ENCODE results near the gene PDZD2. TPM values are rescaled to one million over a fixed set of nuclear protein-coding genes. Genes with fewer than 3 reads are reported as not detected.

PDZD2 gene
- total and polyA plus RNA-seq, 3 donors from 2014 or later, result 47.3 to 89.1 (median 83.9) TPM

DNA sequence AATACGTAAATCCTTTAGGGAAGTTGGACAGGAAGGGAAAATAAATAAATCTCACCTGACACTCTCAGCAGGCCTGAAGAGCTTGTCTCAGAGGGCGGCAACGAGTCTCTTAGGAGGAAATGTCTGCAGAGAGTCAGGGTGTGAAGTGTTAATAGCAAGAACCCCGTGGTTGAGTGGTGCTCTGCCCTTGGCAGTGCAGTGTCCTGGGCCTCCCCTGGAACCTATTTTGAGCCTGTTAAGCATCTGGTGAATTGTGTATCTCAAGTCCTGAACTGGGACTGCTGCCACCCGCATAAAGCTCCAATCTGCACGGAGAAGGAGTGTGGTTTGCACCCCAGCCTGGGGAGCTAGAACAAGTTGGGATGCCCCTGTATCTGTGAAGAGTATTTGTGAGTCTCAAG lies 323.4 kb downstream of the PDZD2 start:
- intact Hi-C loops (cut with DNase I; ENCODE audit: low total_unique reads), result no loop called here
- peak overlapping the region; percentile 73 to 74 for H3K27ac ChIP-seq
- DNase-seq, result peak; percentile 38
- peaks cover 46% of the 10 kb centered on the region for H3K4me1 ChIP-seq
- H3K36me3 ChIP-seq (ENCODE audit: low read depth, missing control alignments), result no peaks in the 10 kb centered on the region
- H3K9me3 ChIP-seq, result no peaks in the 10 kb centered on the region
- no peaks in the 10 kb centered on the region for H3K27me3 ChIP-seq
- TF ChIP-seq, protein P1, sequence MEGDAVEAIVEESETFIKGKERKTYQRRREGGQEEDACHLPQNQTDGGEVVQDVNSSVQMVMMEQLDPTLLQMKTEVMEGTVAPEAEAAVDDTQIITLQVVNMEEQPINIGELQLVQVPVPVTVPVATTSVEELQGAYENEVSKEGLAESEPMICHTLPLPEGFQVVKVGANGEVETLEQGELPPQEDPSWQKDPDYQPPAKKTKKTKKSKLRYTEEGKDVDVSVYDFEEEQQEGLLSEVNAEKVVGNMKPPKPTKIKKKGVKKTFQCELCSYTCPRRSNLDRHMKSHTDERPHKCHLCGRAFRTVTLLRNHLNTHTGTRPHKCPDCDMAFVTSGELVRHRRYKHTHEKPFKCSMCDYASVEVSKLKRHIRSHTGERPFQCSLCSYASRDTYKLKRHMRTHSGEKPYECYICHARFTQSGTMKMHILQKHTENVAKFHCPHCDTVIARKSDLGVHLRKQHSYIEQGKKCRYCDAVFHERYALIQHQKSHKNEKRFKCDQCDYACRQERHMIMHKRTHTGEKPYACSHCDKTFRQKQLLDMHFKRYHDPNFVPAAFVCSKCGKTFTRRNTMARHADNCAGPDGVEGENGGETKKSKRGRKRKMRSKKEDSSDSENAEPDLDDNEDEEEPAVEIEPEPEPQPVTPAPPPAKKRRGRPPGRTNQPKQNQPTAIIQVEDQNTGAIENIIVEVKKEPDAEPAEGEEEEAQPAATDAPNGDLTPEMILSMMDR (IDR thresholded peaks at IDR 0.05), result no peak
- TF ChIP-seq POLR2A (IDR thresholded peaks at IDR 0.05), result no peak
- 24 to 54% methylated on average over 6 of the region's 6 CpGs for WGBS, 2 donors
- H3K4me3 ChIP-seq, result no peak overlapping the region

DNA sequence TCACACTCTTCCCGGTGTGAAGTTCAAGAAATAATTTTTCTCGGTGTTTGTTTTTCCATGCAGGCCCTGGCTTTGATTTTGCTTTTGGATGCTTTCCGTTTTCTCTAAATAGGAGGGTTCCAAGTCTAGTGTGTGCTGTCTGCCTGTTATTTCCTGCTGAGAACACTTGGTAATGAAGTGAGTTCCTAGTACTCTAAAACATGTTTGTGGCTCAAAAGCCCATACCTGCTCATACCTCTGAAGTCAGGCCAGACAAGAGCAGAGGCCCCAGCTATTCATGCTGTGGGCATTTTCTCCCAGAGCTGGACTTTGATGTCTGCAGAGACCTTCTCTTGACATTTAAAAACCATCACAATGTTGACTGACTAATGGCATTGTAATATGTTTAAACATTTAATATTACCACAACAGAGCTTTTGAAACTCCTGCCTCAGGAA lies 324.0 kb downstream of the PDZD2 start:
- intact Hi-C loops (cut with DNase I; ENCODE audit: low total_unique reads), result no loop called here
- WGBS, 2 donors, result 13 to 22% methylated on average over 3 of the region's 3 CpGs
- H3K27ac ChIP-seq, result peak overlapping the region; percentile 73 to 74

GRCh38 chr5:31963358-31964006 lies 324.6 kb downstream of the PDZD2 start:
- intact Hi-C loops (cut with DNase I; ENCODE audit: low total_unique reads), result no loop called here
- Histone ChIP-seq H3K4me1 (peaks cover 50% of the 10 kb centered on the region), H3K36me3 (ENCODE audit: low read depth, missing control alignments) (no peaks in the 10 kb centered on the region), H3K27ac (peak overlapping the region; percentile 73 to 74), H3K9me3 (no peaks in the 10 kb centered on the region), H3K4me3 (no peak overlapping the region), H3K27me3 (no peaks in the 10 kb centered on the region)
- DNase-seq, result peak; percentile 40
- 50 to 67% methylated on average over 12 to 13 of the region's 13 CpGs for WGBS, 2 donors
- TF ChIP-seq, protein P1 (IDR thresholded peaks at IDR 0.05), result no peak
- no peak for TF ChIP-seq POLR2A (IDR thresholded peaks at IDR 0.05)

More for the DNA sequence above, 324.0 kb downstream of the PDZD2 start:
- Histone ChIP-seq H3K9me3 (no peaks in the 10 kb centered on the region), H3K4me1 (peaks cover 50% of the 10 kb centered on the region), H3K4me3 (no peak overlapping the region), H3K36me3 (ENCODE audit: low read depth, missing control alignments) (no peaks in the 10 kb centered on the region), H3K27me3 (no peaks in the 10 kb centered on the region)
- no peak for DNase-seq
- no peak for TF ChIP-seq POLR2A (IDR thresholded peaks at IDR 0.05)
- TF ChIP-seq, protein P1 (IDR thresholded peaks at IDR 0.05), result no peak

DNA sequence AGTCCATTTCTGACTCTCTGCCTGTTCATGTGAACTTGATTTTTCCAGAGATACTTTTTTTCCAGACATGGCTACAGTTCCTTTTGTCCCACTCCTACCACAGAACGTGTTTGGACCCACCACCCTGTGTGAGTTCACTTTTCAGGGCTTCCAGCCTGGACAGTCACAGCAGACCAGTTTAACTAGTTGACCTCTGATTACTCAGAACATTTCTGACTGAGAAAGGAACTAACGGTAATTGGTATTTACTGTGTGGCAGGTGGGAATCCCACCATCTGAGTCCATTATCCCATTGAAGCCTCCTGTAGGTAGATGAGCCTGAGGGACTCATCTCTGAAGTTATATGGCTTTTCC lies 325.1 kb downstream of the PDZD2 start:
- H3K27me3 ChIP-seq, result no peaks in the 10 kb centered on the region
- H3K36me3 ChIP-seq (ENCODE audit: low read depth, missing control alignments), result no peaks in the 10 kb centered on the region
- peaks cover 50% of the 10 kb centered on the region for H3K4me1 ChIP-seq
- no peak for DNase-seq
- intact Hi-C loops (cut with DNase I; ENCODE audit: low total_unique reads), result no loop called here
- H3K27ac ChIP-seq, result peak overlapping the region; percentile 73 to 74
- H3K4me3 ChIP-seq, result no peak overlapping the region
- 48 to 68% methylated on average over 2 of the region's 2 CpGs for WGBS, 2 donors
- no peaks in the 10 kb centered on the region for H3K9me3 ChIP-seq
- TF ChIP-seq, protein P1 (IDR thresholded peaks at IDR 0.05), result no peak
- TF ChIP-seq POLR2A (IDR thresholded peaks at IDR 0.05), result no peak

- H3K27me3 ChIP-seq, result no peaks in the 10 kb centered on the region
- peak; percentile 48 for DNase-seq
- H3K4me3 ChIP-seq, result peak overlapping the region in 1 of 2 donors; percentile 43
- TF ChIP-seq, protein P1 (IDR thresholded peaks at IDR 0.05), result no peak
- no peak for TF ChIP-seq POLR2A (IDR thresholded peaks at IDR 0.05)
- intact Hi-C loops (cut with DNase I; ENCODE audit: low total_unique reads), result no loop called here
- H3K4me1 ChIP-seq, result peaks cover 50% of the 10 kb centered on the region
- no peak overlapping the region for H3K27ac ChIP-seq
- no peaks in the 10 kb centered on the region for H3K9me3 ChIP-seq
- no peaks in the 10 kb centered on the region for H3K36me3 ChIP-seq (ENCODE audit: low read depth, missing control alignments)
- 68 to 82% methylated on average over 6 of the region's 6 CpGs for WGBS, 2 donors
Measured at GRCh38 chr5:31965227-31965626, 326.3 kb downstream of the PDZD2 start.

Data from testis (tissue), 3 donors.